ENCODE measurements around the gene FOXE3. TPM values are rescaled to one million over a fixed set of nuclear protein-coding genes. Genes with fewer than 3 reads are reported as not detected.

Gene FOXE3
- total RNA-seq, 1 donor from 2014 or later, result not detected

GRCh38 chr1:47403321-47403910 is 12.7 kb upstream of the FOXE3 start:
- DNase-seq (ENCODE audit: low read depth, low spot score), result no peak

GRCh38 chr1:47405697-47406096 is 10.4 kb upstream of the FOXE3 start:
- DNase-seq (ENCODE audit: low read depth, low spot score), result no peak

DNA sequence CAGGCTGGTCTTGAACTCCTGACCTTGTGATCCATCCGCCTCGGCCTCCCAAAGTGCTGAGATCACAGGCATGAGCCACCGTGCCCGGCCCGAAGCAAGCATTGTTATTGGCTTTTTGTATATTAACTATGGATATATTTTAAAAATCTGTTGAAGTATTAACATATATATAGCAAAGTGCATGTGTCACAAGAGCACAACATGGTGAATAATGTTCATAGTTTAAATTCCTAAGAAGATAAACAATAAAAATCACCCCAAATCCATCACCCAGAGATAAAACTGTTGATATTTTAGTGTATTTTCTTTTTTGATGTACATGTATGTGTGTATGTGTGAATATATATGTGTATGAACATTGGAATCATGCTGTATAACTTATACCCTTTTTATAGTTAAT is 9.1 kb upstream of the FOXE3 start:
- DNase-seq (ENCODE audit: low read depth, low spot score), result no peak

GRCh38 chr1:47407481-47407880 is 8.6 kb upstream of the FOXE3 start:
- DNase-seq (ENCODE audit: low read depth, low spot score), result no peak

DNA sequence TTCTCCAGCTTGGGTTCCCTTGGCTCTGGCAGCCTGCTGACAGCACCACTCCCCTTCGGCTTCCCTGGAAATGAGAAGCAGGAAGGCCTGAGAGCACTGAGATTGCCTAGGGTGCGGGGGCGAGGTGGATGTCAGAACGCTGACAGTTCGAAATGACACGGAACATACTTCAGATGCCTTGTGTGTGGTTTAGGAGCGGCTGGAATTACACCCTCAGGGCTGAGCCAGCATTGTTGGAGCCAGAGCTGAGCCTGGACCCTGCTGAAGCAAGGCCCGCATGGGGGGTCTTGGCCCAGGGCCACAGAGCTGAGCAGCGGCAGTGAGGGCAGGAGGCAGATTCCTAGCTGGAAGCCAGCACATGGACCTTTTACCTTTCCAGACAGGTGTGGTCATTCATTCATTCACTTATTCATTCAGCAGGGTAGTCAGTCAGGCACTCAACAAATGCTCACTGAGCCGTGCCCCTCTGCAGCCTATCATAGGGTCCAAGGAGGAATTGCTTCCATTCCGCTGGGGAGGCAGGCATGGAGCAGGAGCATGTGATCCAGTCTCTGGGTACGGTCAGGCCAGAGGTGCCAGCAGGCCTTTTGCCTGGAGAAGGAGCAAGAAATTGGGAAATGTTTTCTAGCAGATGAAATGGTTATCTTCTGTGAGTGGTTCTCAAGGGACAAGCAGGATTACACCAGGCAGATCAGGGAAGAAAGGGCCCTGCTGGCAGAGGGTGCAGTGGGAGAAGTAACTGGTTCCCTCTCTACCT is 6.6 kb upstream of the FOXE3 start:
- DNase-seq (ENCODE audit: low read depth, low spot score), result no peak

DNA sequence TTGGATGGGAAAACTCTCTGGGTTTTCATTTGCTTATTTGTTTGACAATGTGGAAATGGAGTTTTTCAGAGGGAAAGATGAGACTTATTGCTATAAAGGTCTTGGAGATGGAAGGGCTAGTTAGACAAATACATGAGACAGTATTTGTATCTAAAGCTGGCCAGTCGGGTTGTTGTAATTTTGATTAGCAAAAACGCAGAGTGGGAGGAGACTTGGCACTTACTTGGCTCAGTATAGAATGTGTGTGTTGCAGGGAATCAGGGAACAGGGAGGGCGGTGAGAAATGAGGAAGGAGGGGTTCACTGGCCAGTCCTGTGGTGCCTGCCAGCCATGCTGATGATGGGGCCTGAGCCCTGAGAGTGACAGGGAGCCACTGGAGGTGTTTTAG is 6.0 kb upstream of the FOXE3 start:
- no peak for DNase-seq (ENCODE audit: low read depth, low spot score)

DNA sequence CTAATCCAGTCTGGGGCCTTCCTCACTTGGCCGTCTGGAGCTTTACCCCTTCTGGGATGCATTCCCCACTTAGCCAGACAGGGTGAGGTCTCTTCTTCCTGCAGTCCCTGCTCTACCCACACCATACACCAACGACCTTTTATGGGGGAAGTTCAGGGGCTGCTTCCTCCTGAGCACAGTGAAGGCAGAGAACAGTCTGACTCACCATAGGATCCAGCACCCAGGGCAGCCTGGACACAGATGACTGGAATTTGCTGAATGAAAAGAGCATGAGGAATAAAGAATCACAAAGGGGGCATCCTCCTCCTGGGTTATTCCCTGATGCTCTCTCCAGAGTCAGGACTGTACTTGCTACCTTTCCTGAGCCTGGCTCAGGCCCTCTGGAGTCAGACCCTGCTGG is 4.6 kb upstream of the FOXE3 start:
- no peak for DNase-seq (ENCODE audit: low read depth, low spot score)

DNA sequence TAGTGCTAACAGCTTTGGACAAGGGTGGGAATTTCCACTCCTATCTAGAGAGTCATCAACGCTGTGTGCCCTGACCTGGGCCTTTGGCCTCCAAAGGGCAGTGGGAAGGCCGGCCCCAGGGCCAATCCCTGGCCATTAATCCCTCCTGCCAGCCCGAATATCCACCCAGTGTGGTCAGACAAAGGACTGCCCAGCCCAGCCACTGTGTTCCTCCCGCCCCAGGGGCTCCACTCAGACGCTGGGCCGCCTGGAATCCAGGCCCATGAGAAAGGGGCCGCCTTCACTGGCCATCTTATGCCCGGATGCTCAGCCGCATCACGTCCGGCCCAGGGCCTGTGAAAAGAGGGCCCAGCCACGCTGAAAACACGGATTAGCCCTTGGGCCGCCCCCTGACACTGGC is 3.6 kb upstream of the FOXE3 start:
- no peak for DNase-seq (ENCODE audit: low read depth, low spot score)

DNA sequence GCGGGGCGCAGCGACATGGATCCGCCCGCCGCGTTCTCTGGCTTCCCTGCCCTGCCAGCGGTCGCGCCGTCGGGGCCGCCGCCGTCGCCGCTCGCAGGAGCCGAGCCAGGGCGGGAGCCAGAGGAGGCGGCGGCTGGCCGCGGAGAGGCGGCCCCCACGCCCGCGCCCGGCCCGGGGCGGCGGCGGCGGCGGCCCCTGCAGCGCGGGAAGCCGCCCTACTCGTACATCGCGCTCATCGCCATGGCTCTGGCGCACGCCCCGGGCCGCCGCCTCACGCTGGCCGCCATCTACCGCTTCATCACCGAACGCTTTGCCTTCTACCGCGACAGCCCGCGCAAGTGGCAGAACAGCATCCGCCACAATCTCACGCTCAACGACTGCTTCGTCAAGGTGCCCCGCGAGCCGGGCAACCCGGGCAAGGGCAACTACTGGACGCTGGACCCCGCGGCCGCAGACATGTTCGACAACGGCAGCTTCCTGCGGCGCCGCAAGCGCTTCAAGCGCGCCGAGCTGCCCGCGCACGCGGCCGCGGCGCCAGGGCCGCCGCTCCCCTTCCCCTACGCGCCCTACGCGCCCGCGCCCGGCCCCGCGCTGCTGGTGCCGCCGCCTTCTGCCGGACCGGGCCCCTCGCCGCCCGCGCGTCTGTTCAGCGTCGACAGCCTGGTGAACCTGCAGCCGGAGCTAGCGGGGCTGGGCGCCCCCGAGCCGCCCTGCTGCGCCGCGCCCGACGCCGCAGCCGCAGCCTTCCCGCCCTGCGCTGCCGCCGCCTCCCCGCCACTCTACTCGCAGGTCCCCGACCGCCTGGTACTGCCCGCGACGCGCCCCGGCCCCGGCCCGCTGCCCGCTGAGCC is 459 bp downstream of the FOXE3 start:
- DNase-seq (ENCODE audit: low read depth, low spot score), result no peak

DNA sequence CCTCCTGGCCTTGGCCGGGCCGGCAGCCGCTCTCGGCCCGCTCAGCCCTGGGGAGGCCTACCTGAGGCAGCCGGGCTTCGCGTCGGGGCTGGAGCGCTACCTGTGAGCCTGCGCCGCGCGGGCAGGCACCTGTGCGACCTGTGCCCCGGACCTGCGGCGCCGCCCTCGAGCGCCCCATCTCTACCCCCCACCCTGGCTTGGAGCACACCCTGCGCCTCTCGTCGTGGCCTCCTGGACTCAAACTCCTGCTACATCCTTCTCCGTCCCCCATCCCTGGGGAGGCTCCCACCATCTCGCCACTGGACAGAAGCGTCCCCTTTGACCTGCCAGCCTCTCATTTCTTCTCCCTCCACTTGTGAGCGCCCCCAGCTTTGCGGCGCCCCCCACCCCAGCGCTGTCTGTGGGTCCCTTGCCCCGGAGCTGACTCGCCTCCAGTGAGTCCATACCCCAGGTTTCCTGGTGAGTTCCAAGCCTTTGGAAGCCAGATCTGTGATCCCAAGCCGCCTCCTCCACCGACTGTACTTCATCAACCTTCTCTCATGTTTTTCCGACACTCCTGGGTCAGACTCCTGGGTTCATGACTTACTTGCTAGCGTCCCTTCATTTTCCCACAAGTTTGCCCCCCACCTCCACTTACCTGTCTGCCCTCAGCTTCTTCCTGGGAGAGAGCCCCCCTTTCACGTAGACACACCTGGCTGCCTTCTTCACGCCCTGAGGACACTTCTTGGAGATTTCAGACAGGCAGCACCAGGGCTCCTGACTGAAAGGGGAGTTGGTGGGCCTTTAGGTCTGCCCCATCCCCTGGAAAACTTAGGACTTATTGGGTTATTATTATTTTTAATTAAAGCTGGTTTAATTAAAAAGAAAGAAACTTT is 1.3 kb downstream of the FOXE3 start:
- DNase-seq (ENCODE audit: low read depth, low spot score), result no peak

GRCh38 chr1:47418122-47418521 is 2.0 kb downstream of the FOXE3 start:
- DNase-seq (ENCODE audit: low read depth, low spot score), result no peak

- no peak for DNase-seq (ENCODE audit: low read depth, low spot score)
Measured at GRCh38 chr1:47418681-47419325, 2.7 kb downstream of the FOXE3 start.

DNA sequence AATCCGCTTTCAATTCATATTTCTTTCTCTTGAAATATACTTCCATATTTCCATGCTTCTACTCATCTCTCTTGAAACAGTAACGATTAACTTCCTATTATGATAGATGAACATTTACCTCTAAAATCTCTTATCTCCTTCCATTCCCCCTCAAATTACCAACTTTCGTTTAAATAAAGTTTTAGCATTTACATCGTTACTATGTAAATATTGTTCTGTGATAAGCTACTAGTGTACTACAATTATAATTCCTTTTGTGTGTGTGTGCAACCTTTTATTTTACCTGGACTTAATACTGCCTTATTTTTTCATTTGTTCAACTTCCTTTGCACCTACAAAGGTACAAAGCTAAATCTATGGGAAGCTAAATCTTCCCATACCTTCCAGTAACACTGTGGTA is 4.5 kb downstream of the FOXE3 start:
- no peak for DNase-seq (ENCODE audit: low read depth, low spot score)

DNA sequence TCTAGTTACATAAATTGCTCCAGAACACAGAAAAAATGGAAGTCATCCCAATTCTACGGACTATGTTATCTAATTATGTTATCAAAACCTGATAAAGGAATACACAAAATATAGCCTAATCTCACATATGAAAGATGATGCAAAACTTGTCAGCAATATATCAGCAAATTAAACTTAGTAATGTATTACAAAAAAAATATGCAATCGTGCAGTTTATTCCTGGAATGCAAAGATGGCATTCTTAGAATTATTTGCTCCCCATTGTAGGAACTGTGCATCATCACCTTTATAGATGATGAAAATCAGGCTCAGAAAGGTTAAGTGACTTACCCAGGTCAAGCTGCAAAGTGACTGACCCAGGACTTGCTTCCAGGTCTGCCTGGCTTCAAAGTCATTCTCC is 7.8 kb downstream of the FOXE3 start:
- no peak for DNase-seq (ENCODE audit: low read depth, low spot score)

- DNase-seq (ENCODE audit: low read depth, low spot score), result no peak
Measured at GRCh38 chr1:47424336-47424982, 8.4 kb downstream of the FOXE3 start.

DNA sequence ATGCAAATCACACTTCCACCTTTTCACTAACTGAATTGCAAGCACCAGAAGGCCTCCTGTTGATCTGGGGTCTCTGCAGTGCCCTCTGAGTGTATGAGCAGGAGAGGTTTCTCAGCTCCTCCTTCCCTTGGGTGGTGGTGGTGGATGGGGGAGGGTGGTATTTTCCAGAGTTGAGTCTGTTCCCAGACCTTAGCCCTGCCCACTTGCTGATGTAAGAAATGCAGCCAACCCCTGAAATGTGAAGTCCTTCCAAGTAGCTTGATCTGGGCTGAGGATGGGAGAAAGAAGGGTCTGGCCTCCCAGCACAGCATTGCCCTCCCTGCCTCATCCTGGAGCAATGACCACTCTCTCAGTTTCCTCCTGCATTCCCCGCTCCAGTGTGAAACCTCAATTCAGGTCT is 15.4 kb downstream of the FOXE3 start:
- DNase-seq (ENCODE audit: low read depth, low spot score), result no peak

GRCh38 chr1:47432071-47433036 is 16.3 kb downstream of the FOXE3 start:
- peak; percentile 44 for DNase-seq (ENCODE audit: low read depth, low spot score)

DNA sequence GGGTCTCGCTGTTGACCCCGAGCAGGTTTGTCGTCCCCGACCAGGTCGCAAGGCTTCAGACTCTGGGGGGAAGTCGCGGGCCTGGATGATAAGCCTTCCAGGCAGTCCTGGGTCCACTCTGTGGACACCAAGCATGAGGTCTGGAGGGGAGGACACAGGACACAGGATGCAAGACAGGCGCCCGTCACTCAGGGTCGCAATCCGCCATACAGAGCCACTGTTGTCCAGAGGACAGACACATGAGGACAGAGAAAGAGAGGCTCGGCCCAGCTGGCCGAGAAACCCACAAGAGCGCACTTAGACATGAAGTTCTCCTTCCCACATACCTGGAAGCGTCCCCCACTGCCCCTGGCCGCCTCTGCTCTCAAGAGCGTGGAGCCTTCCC is 16.9 kb downstream of the FOXE3 start:
- DNase-seq (ENCODE audit: low read depth, low spot score), result no peak

DNA sequence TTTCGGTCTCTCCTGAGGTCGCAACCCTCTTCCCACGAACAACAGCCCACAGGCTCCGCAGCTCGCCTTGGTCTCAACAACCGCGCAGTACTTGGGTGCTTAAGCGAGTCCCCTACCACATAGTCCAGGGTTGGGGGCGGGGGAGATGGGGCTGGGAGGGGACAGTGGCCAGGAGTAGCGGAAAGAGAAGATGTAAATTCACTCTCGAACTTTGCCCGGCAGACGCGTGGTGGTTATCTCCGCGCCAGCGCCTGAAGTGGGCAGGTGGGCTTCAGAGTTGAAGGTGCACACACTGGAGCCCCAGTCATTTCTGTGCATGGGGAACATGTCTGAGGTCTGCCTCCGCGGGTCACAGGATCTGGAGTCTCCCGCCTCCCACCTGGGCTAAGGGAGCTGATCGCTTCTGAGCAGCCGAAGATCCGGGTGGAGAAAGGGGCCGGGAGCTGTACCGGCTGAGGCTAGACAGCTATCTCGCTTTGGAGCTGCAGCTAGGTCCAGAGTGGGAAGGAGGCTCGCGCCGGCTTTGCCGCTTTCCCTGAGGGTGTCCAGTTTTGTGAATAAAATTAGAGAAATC is 17.5 kb downstream of the FOXE3 start:
- DNase-seq (ENCODE audit: low read depth, low spot score), result no peak
